Neutrophil (primary cell): ENCODE measurements around the gene NAPSA.

Experiments
- H3K27ac ChIP-seq: fragments of 200-600 bp; sonication (generic); 2 replicates; pipeline ENCODE4 v1.5.1; 2016; ENCODE audit warnings: mild to moderate bottlenecking, moderate library complexity
- H3K27me3 ChIP-seq: fragments of 200-600 bp; sonication (generic); 2 replicates; pipeline ENCODE4 v1.6.0; 2016; ENCODE audit warnings: mild to moderate bottlenecking
- H3K36me3 ChIP-seq: fragments of 200-600 bp; sonication (generic); 2 replicates; pipeline ENCODE4 v1.5.1; 2017
- H3K4me1 ChIP-seq, 2 experiments: fragments of 200-600 bp in 1 of 2; sonication (generic) in 1 of 2; 1 replicate in 1 of 2; 2 replicates in 1 of 2; pipeline versions ENCODE4 v1.5.1 to v1.6.1; 2013 to 2016; ENCODE audit warnings: low read depth in 1 of 2, low read length in 1 of 2, mild to moderate bottlenecking in 1 of 2, moderate library complexity in 1 of 2; ENCODE audit not compliant: control insufficient read depth in 1 of 2, insufficient read depth in 1 of 2
- H3K4me3 ChIP-seq, 2 experiments: fragments of 200-600 bp in 1 of 2; sonication (generic) in 1 of 2; 1 replicate in 1 of 2; 2 replicates in 1 of 2; pipeline ENCODE4 v1.5.1; 2013 to 2016; ENCODE audit warnings: low read depth in 1 of 2, low read length in 1 of 2, mild to moderate bottlenecking in 1 of 2, moderate library complexity in 1 of 2
- H3K9me3 ChIP-seq: fragments of 200-600 bp; sonication (generic); 2 replicates; pipeline ENCODE4 v1.5.1; 2016
- TF ChIP-seq, protein P1 (sequence below): fragments of 200-600 bp; sonication (generic); IDR thresholded peaks from 2 replicates; pipeline ENCODE4 v1.5.1; 2016; ENCODE audit warnings: antibody characterized with exemption

NAPSA gene

GRCh38 chr19:50365434-50366306 is at the start of gene NAPSA:
TSS of gene NAPSA (minus strand) at chr19:50365639. CDS start at chr19:50365621, 18 bp downstream.
- Histone ChIP-seq H3K27ac (no peak within 1 kb of the TSS), H3K27me3 (peaks cover 12% of the 10 kb centered on the region), H3K9me3 (no peaks in the 10 kb centered on the region), H3K4me3 (no peak within 1 kb of the TSS), H3K36me3 (no peaks in the 10 kb centered on the region), H3K4me1 (peaks cover 6 to 10% of the 10 kb centered on the region in 2 experiments)
- TF ChIP-seq, protein P1, sequence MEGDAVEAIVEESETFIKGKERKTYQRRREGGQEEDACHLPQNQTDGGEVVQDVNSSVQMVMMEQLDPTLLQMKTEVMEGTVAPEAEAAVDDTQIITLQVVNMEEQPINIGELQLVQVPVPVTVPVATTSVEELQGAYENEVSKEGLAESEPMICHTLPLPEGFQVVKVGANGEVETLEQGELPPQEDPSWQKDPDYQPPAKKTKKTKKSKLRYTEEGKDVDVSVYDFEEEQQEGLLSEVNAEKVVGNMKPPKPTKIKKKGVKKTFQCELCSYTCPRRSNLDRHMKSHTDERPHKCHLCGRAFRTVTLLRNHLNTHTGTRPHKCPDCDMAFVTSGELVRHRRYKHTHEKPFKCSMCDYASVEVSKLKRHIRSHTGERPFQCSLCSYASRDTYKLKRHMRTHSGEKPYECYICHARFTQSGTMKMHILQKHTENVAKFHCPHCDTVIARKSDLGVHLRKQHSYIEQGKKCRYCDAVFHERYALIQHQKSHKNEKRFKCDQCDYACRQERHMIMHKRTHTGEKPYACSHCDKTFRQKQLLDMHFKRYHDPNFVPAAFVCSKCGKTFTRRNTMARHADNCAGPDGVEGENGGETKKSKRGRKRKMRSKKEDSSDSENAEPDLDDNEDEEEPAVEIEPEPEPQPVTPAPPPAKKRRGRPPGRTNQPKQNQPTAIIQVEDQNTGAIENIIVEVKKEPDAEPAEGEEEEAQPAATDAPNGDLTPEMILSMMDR = no peak

DNA sequence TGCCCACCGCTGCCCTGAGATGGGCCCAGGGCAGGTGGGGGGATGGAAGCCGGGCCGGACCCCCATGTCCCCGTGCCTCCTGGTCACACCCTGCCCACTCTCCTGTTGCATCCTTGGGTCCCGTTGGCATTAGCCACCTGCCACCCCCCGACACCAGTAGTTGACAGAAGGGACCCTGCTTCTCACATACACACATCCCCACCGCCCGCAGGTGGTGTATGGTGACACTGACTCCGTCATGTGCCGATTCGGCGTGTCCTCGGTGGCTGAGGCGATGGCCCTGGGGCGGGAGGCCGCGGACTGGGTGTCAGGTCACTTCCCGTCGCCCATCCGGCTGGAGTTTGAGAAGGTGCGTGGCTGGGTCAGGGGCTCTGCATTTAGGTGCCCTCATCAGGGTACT is 48.1 kb upstream of the NAPSA start:
- Histone ChIP-seq H3K36me3 (peaks cover 20% of the 10 kb centered on the region), H3K4me1 (peaks cover 10 to 19% of the 10 kb centered on the region in 2 experiments), H3K27me3 (peaks cover 14% of the 10 kb centered on the region), H3K27ac (no peak overlapping the region), H3K9me3 (no peaks in the 10 kb centered on the region), H3K4me3 (no peak overlapping the region)
- TF ChIP-seq, protein P1 = no peak

- TF ChIP-seq, protein P1 = no peak
- H3K27ac ChIP-seq = no peak overlapping the region
- H3K4me3 ChIP-seq = no peak overlapping the region
- H3K4me1 ChIP-seq = peaks cover 10 to 19% of the 10 kb centered on the region in 2 experiments
- H3K27me3 ChIP-seq = peaks cover 9% of the 10 kb centered on the region
- peaks cover 21% of the 10 kb centered on the region for H3K36me3 ChIP-seq
- no peaks in the 10 kb centered on the region for H3K9me3 ChIP-seq
These were observed 47.7 kb upstream of the NAPSA start for GRCh38 chr19:50413096-50413495.

- H3K27ac ChIP-seq = no peak overlapping the region
- H3K36me3 ChIP-seq = peaks cover 25% of the 10 kb centered on the region
- H3K4me1 ChIP-seq = peaks cover 10 to 19% of the 10 kb centered on the region in 2 experiments
- TF ChIP-seq, protein P1 = no peak
- H3K27me3 ChIP-seq = peaks cover 3% of the 10 kb centered on the region
- H3K9me3 ChIP-seq = no peaks in the 10 kb centered on the region
- H3K4me3 ChIP-seq = no peak overlapping the region
These were observed 47.0 kb upstream of the NAPSA start for GRCh38 chr19:50412419-50412818.

DNA sequence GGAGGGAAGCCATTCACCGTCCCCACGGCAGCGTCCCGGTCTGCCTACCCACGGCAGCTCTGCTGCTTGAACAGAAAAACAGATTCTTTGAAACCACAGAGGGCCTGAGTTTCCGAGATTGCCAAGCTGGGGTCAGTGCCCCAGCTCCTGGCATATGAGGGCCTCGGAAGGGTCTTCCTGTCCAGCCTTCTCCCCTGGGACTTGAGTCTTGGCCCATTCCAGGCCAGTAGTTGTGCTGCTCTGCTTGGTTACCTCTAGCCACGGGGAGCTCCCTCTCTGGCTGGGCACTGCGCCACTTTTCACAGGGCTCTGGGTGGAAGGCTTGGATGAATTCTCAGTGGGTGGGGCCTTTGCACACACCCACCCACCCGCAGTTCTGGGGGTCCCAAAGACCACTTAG is 44.7 kb upstream of the NAPSA start:
- H3K9me3 ChIP-seq = no peaks in the 10 kb centered on the region
- no peak overlapping the region for H3K27ac ChIP-seq
- H3K36me3 ChIP-seq = peaks cover 46% of the 10 kb centered on the region
- H3K4me1 ChIP-seq = peaks cover 1 to 6% of the 10 kb centered on the region in 2 experiments
- H3K27me3 ChIP-seq = no peaks in the 10 kb centered on the region
- TF ChIP-seq, protein P1 = no peak
- H3K4me3 ChIP-seq = no peak overlapping the region
